22Rv1 (cell line): ENCODE data around the gene NFATC2.

Experiments
- H3K27ac ChIP-seq: fragments of 450-650 bp; 2 replicates; pipeline ENCODE4 v1.5.1; 2017
- ZFX ChIP-seq: fragments of 450-650 bp; IDR thresholded peaks from 2 replicates; pipeline ENCODE4 v1.6.1; 2017; ENCODE audit warnings: antibody characterized with exemption, borderline replicate concordance
- TF ChIP-seq, protein P1 (sequence below): fragments of 450-650 bp; IDR thresholded peaks from 2 replicates; pipeline ENCODE4 v1.5.1; 2017; ENCODE audit warnings: mild to moderate bottlenecking

The NFATC2 gene

GRCh38 chr20:51387125-51387875, 155.2 kb downstream of the NFATC2 start:
- no peak for TF ChIP-seq ZFX
- TF ChIP-seq, protein P1, sequence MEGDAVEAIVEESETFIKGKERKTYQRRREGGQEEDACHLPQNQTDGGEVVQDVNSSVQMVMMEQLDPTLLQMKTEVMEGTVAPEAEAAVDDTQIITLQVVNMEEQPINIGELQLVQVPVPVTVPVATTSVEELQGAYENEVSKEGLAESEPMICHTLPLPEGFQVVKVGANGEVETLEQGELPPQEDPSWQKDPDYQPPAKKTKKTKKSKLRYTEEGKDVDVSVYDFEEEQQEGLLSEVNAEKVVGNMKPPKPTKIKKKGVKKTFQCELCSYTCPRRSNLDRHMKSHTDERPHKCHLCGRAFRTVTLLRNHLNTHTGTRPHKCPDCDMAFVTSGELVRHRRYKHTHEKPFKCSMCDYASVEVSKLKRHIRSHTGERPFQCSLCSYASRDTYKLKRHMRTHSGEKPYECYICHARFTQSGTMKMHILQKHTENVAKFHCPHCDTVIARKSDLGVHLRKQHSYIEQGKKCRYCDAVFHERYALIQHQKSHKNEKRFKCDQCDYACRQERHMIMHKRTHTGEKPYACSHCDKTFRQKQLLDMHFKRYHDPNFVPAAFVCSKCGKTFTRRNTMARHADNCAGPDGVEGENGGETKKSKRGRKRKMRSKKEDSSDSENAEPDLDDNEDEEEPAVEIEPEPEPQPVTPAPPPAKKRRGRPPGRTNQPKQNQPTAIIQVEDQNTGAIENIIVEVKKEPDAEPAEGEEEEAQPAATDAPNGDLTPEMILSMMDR: no peak
- H3K27ac ChIP-seq: no peak overlapping the region

- no peak overlapping the region for H3K27ac ChIP-seq
- no peak for TF ChIP-seq ZFX
- TF ChIP-seq, protein P1: no peak
Observed at GRCh38 chr20:51386586-51386985, 155.9 kb downstream of the NFATC2 start.

DNA sequence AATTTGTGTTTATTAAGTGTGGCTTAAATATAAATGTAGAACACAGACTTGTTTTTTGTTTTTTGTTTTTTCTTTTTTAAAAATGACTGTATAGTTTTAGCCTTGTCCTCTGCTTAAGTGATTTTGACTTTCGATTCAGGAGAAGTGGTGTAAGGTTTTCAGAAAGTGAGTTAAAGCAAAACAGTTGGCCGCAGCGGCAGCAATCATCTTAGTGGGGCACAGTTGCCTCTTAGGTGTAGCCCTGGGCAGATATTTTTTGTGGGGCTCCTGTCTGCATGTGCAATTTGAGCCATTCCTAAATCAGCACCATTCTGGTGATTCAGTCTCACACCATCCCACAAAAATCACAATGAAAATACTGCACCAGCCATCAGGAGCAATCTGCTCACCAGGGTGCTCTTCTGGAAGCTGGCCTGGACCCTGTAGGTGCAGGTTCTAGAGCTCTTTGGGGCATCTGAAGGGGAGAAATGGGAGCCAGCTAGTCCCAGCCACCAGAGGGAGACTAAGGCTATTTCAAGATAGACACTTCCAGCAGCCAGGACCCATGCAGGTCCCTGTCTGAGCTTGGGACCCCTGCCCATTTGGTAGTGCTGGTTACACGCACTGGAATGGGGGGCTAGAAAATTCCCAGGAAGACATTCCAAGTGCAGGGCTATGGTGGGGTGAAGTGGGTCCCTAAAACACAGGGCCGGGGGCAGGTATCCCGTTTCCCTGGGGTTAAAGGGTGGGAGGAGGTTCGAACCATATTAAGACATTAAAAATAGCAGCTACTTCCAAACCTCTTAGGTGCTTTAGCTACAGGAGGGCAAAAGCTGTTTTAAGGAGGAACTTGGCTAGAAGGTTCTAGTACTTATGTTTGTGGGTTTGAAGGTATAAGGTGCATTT, 156.6 kb downstream of the NFATC2 start:
- TF ChIP-seq, protein P1: peak; percentile 32; the same call in 1 of the 2 replicates
- no peak for TF ChIP-seq ZFX

GRCh38 chr20:51384875-51385274, 157.6 kb downstream of the NFATC2 start:
- TF ChIP-seq ZFX: no peak
- TF ChIP-seq, protein P1: no peak
- no peak overlapping the region for H3K27ac ChIP-seq

More for the DNA sequence above, 156.6 kb downstream of the NFATC2 start:
- H3K27ac ChIP-seq: no peak overlapping the region

DNA sequence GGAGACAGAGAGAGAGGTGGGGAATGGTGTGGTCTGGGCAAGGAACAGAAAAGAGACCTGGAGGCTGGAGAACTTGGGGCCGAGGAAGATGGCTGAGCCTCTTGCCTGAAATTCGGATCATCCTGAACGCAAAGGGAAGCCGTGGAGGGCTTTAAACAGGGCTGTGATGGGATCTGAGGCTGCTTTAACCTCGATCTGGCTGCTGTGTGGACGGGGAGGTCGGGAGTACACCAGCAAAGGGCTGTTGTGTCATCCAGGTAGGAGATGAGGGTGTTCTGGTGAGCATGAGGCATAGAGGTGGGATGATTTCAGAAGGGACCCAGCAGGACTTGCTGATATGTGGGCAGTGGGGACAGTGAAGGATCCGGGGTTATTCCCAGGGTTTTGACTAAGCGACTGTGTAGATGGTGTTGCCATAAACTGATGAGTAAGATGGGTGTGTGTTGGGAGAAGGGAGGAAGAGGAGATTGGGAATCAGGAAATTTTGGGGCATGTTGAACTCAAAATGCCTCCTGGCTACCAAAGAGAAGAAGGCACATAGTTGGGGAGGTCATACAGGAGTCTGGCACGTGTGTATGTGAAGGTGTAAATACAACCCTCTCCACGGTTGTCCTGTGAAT, 158.5 kb downstream of the NFATC2 start:
- H3K27ac ChIP-seq: no peak overlapping the region
- TF ChIP-seq, protein P1: no peak

- TF ChIP-seq, protein P1: no peak
- TF ChIP-seq ZFX: no peak
- no peak overlapping the region for H3K27ac ChIP-seq
Observed at GRCh38 chr20:51382986-51383821, 159.3 kb downstream of the NFATC2 start.
